Ovary (tissue), 9 donors: ENCODE measurements around the gene TJAP1. TPM values are rescaled to one million over a fixed set of nuclear protein-coding genes. Genes with fewer than 3 reads are reported as not detected.
"Not testable (repeated sequence)": the region's sequence is repeated elsewhere in the genome, so short reads cannot be mapped to it uniquely, and the experiment has no call there.

Experiments
- DNase-seq, 5 donors: peaks; one replicate each; pipeline ENCODE4 v3.0.0-alpha.2; 2019 to 2020
- H3K27ac ChIP-seq, 2 donors: fragments of 200-600 bp; one replicate each; pipeline versions ENCODE4 v1.5.1 to v1.8.0; 2019 to 2022
- H3K27me3 ChIP-seq: fragments of 200-600 bp; one replicate; pipeline ENCODE4 v1.8.0; 2022
- H3K36me3 ChIP-seq: fragments of 200-600 bp; sonication (generic); one replicate; pipeline ENCODE4 v1.5.1; 2019
- H3K4me1 ChIP-seq: one replicate; pipeline ENCODE4 v1.8.1; 2013; ENCODE audit warnings: mild to moderate bottlenecking, moderate library complexity; ENCODE audit not compliant: insufficient read depth
- H3K4me3 ChIP-seq: fragments of 200-600 bp; sonication (generic); one replicate; pipeline ENCODE4 v1.5.1; 2017
- H3K9me3 ChIP-seq, 2 donors: fragments of 200-600 bp in 1 of 2; sonication (generic) in 1 of 2; one replicate each; pipeline versions ENCODE4 v1.5.1 to v1.8.1; 2013 to 2019; ENCODE audit warnings: mild to moderate bottlenecking in 1 of 2, moderate library complexity in 1 of 2
- CTCF ChIP-seq, 3 donors: fragments of 450-650 bp in 2 of 3; fragments of 200-600 bp in 1 of 3; IDR thresholded peaks; one replicate each; pipeline versions ENCODE4 v1.5.1 to v1.8.0; 2016 to 2022; ENCODE audit warnings: antibody characterized with exemption in 3 of 3, mild to moderate bottlenecking in 1 of 3
- EP300 ChIP-seq: sonication (generic); formaldehyde crosslinking; IDR thresholded peaks from one replicate; pipeline ENCODE4 v1.6.1; 2017; ENCODE audit warnings: antibody characterized with exemption
- POLR2A ChIP-seq: fragments of 450-650 bp; IDR thresholded peaks from one replicate; pipeline ENCODE4 v1.6.1; 2017; ENCODE audit warnings: antibody characterized with exemption, mild to moderate bottlenecking, moderate library complexity
- WGBS, 3 donors: extraction: QIAGEN DNeasy Blood & Tissue Kit in 1 of 3; methylation state at CpG; one replicate each; pipeline versions ENCODE4 v1.1.5 to v1.1.7; 2013 to 2017; 5-methylcytosine and 5-hydroxymethylcytosine counted together
- intact Hi-C, 4 donors: fragments of 100-400 bp; cut with DNase I; formaldehyde crosslinking; loops; one replicate each; pipeline versions ENCODE4 v1.11.0 to v1.15.1; 2022 to 2023
- polyA plus RNA-seq, 2 donors: library from polyadenylated mRNA; stranded (reverse); fragments of 200-250 nt in 1 of 2; fragments of 350-450 nt in 1 of 2; fragmentation: Illumina TruSeq in 1 of 2; extraction: RNeasy Lipid Tissue Mini Kit (QIAGEN cat#74804) in 1 of 2; gene quantifications; one replicate each; pipeline ENCODE4 v1.2.3, GENCODE V29; 2013 to 2014
- total RNA-seq, 7 donors: library from RNA; depleted of rRNA in 2 of 7; stranded (reverse); fragments of >200 nt in 2 of 7; fragmentation: NEBNext Ultra II Directional in 3 of 7; extraction: Animal tissue kit (Norgen Biotek cat#: 25700) in 3 of 7; gene quantifications; one replicate each; pipeline versions ENCODE4 v1.1.0 to v1.2.4, GENCODE V29; 2016 to 2023
- donor health status: DM: no; HTN: no; CAD: no; lungs with moderate emphysema.
- donor health status: DM: no; HTN: no; CAD: no.
- donor health status: Bipolar disorder and iron deficiency.
- donor health status: DM: yes; HTN: yes; CAD: no.
- donor health status: DM: no; HTN: no; CAD: no.
- donor health status: DM: yes; HTN: yes; CAD: no.

TJAP1 gene
- total and polyA plus RNA-seq, 9 donors = 12.9 to 44.8 (median 34.0) TPM

GRCh38 chr6:43465948-43466347 lies 11.4 kb upstream of the TJAP1 start:
- no peaks in the 10 kb centered on the region for H3K36me3 ChIP-seq
- H3K27me3 ChIP-seq = no peaks in the 10 kb centered on the region
- no peak overlapping the region for H3K27ac ChIP-seq
- no peaks in the 10 kb centered on the region for H3K4me1 ChIP-seq
- TF ChIP-seq EP300 (no peak), CTCF (IDR thresholded peaks at IDR 0.05) (no peak)
- no peak overlapping the region for H3K4me3 ChIP-seq
- intact Hi-C loops = loop anchor here in 1 of 4 donors (5.0 kb wide), 1 partner anchor 1284 kb away; no protein-coding TSS in a partner anchor
- H3K9me3 ChIP-seq = no peaks in the 10 kb centered on the region
- no peak for DNase-seq
- 45 to 62% (median 56%) methylated on average over 2 of the region's 2 CpGs for WGBS, 3 donors

- not testable (repeated sequence) for H3K4me3 ChIP-seq, H3K27ac ChIP-seq, H3K36me3 ChIP-seq, H3K9me3 ChIP-seq, H3K4me1 ChIP-seq, H3K27me3 ChIP-seq, DNase-seq
- WGBS, 3 donors = 48 to 58% (median 51%) methylated on average over 5 of the region's 5 CpGs
- intact Hi-C loops = loop anchor here in 1 of 4 donors (5.0 kb wide), 1 partner anchor 1285 kb away; no protein-coding TSS in a partner anchor
Observed at GRCh38 chr6:43467265-43467664, 10.1 kb upstream of the TJAP1 start.

- H3K27ac ChIP-seq = no peak overlapping the region
- WGBS, 3 donors = 79 to 82% (median 79%) methylated on average over 4 of the region's 4 CpGs
- no peaks in the 10 kb centered on the region for H3K9me3 ChIP-seq
- no peak overlapping the region for H3K4me3 ChIP-seq
- intact Hi-C loops = loop anchor here in 1 of 4 donors (5.0 kb wide), 1 partner anchor 1285 kb away; no protein-coding TSS in a partner anchor
- H3K4me1 ChIP-seq = no peaks in the 10 kb centered on the region
- TF ChIP-seq POLR2A = no peak
- no peak for TF ChIP-seq CTCF (IDR thresholded peaks at IDR 0.05)
- no peak for TF ChIP-seq EP300
- H3K36me3 ChIP-seq = no peaks in the 10 kb centered on the region
- DNase-seq = no peak
- no peaks in the 10 kb centered on the region for H3K27me3 ChIP-seq
Observed at GRCh38 chr6:43467752-43468151, 9.6 kb upstream of the TJAP1 start.

GRCh38 chr6:43468240-43468639 lies 9.1 kb upstream of the TJAP1 start:
- H3K4me1 ChIP-seq = no peaks in the 10 kb centered on the region
- H3K27me3 ChIP-seq = no peaks in the 10 kb centered on the region
- 68 to 73% (median 73%) methylated on average over 4 of the region's 4 CpGs for WGBS, 3 donors
- no peaks in the 10 kb centered on the region for H3K36me3 ChIP-seq
- intact Hi-C loops = loop anchor here in 1 of 4 donors (5.0 kb wide), 1 partner anchor 1286 kb away; no protein-coding TSS in a partner anchor
- H3K4me3 ChIP-seq = no peak overlapping the region
- no peak overlapping the region for H3K27ac ChIP-seq
- TF ChIP-seq POLR2A (no peak), EP300 (no peak), CTCF (IDR thresholded peaks at IDR 0.05) (no peak)
- no peaks in the 10 kb centered on the region for H3K9me3 ChIP-seq
- DNase-seq = no peak

GRCh38 chr6:43468748-43469681 lies 8.4 kb upstream of the TJAP1 start:
- TF ChIP-seq CTCF (IDR thresholded peaks at IDR 0.05) (no peak), POLR2A (no peak), EP300 (no peak)
- DNase-seq = no peak
- Histone ChIP-seq H3K27me3 (no peaks in the 10 kb centered on the region), H3K27ac (no peak overlapping the region), H3K36me3 (no peaks in the 10 kb centered on the region), H3K4me3 (no peak overlapping the region), H3K4me1 (no peaks in the 10 kb centered on the region), H3K9me3 (no peaks in the 10 kb centered on the region)
- WGBS, 3 donors = 70 to 73% (median 72%) methylated on average over 13 of the region's 13 CpGs
- intact Hi-C loops = loop anchor here in 1 of 4 donors (5.0 kb wide), 1 partner anchor 1287 kb away; no protein-coding TSS in a partner anchor
